ENCODE data around the gene NCR3LG1.
"Not testable (repeated sequence)": the region's sequence is repeated elsewhere in the genome, so short reads cannot be mapped to it uniquely, and the experiment has no call there.

NCR3LG1 gene

DNA sequence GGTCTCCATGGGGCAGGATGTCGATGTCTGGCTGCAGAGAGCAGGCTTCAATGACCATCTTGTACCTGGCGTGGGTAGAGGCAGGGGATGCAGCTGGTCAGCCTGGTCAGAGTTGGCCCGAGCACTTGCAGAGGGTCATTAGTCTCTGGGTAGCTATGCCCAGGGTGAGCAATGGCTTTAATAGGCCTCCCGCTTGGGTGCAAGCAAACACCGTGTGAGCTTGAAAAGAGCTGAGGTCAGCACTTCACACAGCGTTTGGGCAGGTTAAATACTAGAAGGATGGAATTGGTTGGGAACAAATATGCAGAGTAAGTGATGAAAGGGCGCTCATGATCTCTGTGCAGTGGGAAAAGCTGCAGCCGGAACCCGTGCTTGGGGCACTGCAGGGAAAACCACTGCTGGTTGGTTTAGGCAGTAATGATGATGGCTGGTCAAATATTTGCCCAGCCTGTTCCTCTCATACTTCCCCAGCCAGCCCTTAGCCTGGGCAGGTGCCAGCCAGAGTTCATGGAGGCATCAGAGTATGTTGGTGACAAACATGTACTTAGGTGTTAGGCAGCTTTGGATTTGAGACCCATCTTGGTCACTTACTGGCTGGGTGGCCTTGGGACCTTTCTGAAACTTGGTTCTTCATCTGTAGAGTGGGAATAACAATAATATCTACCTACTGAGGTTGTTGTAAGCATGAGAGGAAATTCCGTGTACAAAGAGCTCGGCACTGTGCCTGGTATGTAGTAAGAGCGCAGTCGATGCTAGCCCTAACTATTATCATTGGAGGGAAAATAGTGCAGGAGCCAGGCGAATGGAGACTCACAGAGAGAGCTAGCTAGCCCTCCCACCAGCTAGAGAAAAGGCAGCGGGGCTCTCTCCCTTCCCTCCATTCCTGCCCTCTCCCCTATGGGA is 62.1 kb downstream of the NCR3LG1 start:
- DNase-seq, result no peak

DNA sequence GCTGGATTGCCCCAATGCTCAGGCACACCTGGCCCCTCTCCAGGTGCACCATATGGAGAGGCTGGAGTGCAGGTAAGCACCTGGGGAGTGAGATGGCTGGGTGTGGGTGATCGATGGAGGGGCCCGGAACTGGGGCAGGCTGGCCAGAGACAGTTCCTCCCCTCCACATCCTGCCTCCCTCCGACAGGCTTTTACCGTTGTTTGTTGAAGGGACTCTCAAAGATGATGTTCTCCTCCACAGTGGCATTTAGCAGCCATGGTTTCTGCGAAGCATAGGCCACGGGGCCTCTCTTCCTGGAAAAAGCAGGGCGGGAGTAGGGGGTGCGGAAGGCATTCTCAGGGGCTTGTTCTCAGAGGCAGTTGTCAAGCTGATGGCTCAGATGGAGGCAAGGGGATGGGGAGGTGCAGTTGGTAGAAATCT is 62.7 kb downstream of the NCR3LG1 start:
- DNase-seq, result no peak

DNA sequence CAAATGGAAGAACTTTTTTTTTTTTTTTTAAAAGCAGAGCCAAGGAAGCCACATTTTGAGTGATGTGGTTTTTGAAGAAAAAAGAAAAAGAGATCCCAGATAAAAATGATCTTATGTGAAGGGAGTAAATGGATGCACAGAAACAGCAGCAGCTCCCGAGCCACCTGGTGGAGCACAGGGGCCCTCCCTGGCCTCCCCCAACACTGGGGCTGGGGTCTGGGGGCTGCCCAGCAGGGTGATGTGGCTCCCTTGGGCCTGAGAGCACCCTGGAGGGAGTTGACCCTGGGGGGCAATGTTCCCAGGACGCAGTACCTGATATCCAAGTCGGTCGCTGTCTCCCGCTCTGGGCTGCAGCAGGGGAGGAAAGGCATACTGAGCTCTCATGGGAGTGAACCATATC is 63.4 kb downstream of the NCR3LG1 start:
- DNase-seq, result no peak

DNA sequence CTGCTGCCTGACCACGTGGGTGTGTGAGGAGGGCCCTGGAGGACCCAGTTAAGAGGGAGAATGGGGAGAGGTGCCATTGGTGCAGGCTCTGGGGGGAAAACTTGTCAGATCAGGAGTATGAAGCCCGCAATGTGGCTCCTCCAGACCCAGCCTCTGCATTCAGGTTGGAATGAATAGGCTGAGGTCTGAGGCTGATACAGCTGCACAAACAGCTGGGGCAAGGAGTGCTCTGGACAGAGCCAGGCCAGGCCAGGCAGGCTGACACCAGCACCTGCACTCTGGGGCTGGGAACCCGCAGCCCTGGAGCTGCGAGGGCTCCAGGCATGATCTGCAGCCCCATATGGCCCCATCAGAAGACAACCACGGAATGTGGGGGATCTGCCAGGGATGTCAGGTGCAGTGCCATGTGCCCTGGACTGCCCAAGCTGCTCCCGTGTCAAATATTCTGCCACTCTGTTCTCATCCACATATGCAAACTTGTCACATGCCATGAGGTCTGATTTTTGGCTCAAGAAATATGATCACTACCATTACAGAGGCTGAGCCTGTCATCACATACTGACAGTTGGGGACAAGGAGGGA is 64.0 kb downstream of the NCR3LG1 start:
- DNase-seq, result no peak

DNA sequence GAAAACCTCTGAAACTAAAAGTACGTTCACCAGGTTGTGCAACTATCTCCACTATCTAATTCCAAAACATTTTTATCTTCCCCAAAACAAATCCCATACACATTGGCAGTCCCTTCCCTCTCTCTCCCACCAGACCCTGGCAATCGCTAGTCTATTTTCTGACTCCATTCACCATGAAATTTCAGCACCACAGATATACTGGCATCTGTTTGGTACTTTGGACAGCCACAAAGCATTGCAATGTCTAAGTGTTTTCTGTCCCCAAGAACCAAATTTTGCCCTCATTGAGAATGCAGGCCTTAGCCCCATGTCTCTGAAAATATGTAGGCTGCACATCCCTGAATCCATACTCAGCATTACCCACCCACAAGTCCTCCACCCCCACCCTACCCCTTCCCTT is 64.9 kb downstream of the NCR3LG1 start:
- DNase-seq, result no peak

DNA sequence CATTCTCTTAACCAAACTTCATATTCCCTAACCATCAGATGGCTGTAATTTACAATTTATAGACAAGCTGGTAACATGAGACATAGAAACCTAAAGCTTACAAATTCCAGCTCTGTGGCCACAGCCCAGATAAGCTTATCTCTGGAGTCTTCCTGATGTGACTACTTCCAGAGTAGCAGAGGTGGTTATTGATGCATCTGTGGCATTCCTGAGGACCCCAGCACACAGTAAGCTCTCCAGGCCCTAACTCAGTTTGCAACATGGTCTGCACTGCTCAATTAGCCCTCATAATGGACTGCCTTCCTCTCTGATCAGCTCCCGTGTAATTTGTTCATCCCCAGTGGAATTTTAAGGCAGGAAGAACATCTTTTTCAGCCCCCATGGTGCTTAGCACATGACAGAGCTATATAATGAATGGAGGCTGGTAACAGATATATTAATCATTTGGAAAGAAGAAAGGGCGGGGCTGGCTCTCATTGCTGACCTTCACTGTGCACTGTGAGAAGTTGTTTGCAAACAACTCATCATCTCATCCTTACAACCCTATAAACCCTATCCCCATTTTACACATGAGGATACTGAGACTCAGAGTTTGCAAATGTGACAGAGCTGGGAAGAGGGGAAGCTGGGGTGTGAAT is 67.0 kb downstream of the NCR3LG1 start:
- no peak for DNase-seq

- DNase-seq, result no peak
These were observed 70.2 kb downstream of the NCR3LG1 start for GRCh38 chr11:17421781-17422180.

GRCh38 chr11:17423533-17424310 is 72.1 kb downstream of the NCR3LG1 start:
- no peak for DNase-seq

DNA sequence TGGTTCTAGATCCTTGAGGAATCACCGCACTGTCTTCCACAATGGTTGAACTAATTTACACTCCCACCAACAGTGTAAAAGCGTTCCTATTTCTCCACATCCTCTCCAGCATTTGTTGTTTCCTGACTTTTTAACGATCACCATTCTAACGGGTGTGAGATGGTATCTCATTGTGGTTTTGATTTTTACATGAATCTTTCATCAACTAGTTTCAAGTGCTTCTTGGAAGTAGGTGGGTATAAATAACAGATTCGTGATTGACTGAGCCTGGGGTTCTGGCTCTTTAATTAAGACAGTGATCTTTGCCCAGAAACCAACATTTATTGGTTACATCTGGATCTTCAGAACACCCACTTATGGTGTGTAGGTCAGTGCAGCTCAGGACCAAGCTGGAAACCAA is 74.6 kb downstream of the NCR3LG1 start:
- not testable (repeated sequence) for DNase-seq
